Activated naive CD4-positive, alpha-beta T cell treated with anti-CD3 and anti-CD28 coated beads, Interleukin-2, amount 50 U/mL, for 24 hours (primary cell): ENCODE measurements around the gene KRTAP10-9.
A peak's percentile ranks its signal among the peaks of the same experiment; 100 is the strongest.
"Not testable (repeated sequence)": the region's sequence is repeated elsewhere in the genome, so short reads cannot be mapped to it uniquely, and the experiment has no call there.

ENCODE experiments used
- H3K27ac Mint-ChIP-seq: one replicate; pipeline ENCODE4 v1.8.0; 2021; ENCODE audit warnings: mild to moderate bottlenecking, mixed read lengths
- H3K27me3 Mint-ChIP-seq: one replicate; pipeline ENCODE4 v1.8.0; 2021; ENCODE audit warnings: mixed read lengths
- H3K36me3 Mint-ChIP-seq: one replicate; pipeline ENCODE4 v1.8.0; 2021; ENCODE audit warnings: mixed read lengths
- H3K4me1 Mint-ChIP-seq: one replicate; pipeline ENCODE4 v1.8.0; 2021; ENCODE audit warnings: mixed read lengths
- H3K4me3 Mint-ChIP-seq: one replicate; pipeline ENCODE4 v1.8.0; 2021; ENCODE audit warnings: mild to moderate bottlenecking, mixed read lengths
- H3K9me3 Mint-ChIP-seq: one replicate; pipeline ENCODE4 v1.8.0; 2021; ENCODE audit warnings: mixed read lengths

Gene KRTAP10-9

GRCh38 chr21:44626673-44627143 is at the start of gene KRTAP10-9:
Gene KRTAP10-9 (plus strand): TSS chr21:44627093. CDS start chr21:44627172, 79 bp downstream.
- Mint-ChIP-seq H3K9me3 (peaks cover 42% of the 10 kb centered on the region), H3K4me1 (peaks cover 38% of the 10 kb centered on the region), H3K27me3 (no peaks in the 10 kb centered on the region), H3K27ac (peak within 1 kb of the TSS; percentile 59), H3K4me3 (no peak within 1 kb of the TSS), H3K36me3 (peaks cover 22% of the 10 kb centered on the region)

GRCh38 chr21:44578371-44579055 is 48.4 kb upstream of the KRTAP10-9 start:
- Mint-ChIP-seq H3K4me1 (peaks cover 29% of the 10 kb centered on the region), H3K27ac (no peak overlapping the region), H3K36me3 (peaks cover 5% of the 10 kb centered on the region), H3K4me3 (no peak overlapping the region), H3K27me3 (no peaks in the 10 kb centered on the region), H3K9me3 (peaks cover 11% of the 10 kb centered on the region)

GRCh38 chr21:44579056-44579832 is 47.6 kb upstream of the KRTAP10-9 start:
- peaks cover 36% of the 10 kb centered on the region for H3K4me1 Mint-ChIP-seq
- H3K9me3 Mint-ChIP-seq: peaks cover 11% of the 10 kb centered on the region
- no peaks in the 10 kb centered on the region for H3K27me3 Mint-ChIP-seq
- H3K36me3 Mint-ChIP-seq: peaks cover 5% of the 10 kb centered on the region
- no peak overlapping the region for H3K4me3 Mint-ChIP-seq
- H3K27ac Mint-ChIP-seq: no peak overlapping the region

GRCh38 chr21:44579833-44580144 is 47.1 kb upstream of the KRTAP10-9 start:
- peaks cover 40% of the 10 kb centered on the region for H3K4me1 Mint-ChIP-seq
- H3K36me3 Mint-ChIP-seq: peaks cover 5% of the 10 kb centered on the region
- H3K9me3 Mint-ChIP-seq: peaks cover 11% of the 10 kb centered on the region
- H3K4me3 Mint-ChIP-seq: no peak overlapping the region
- H3K27ac Mint-ChIP-seq: no peak overlapping the region
- no peaks in the 10 kb centered on the region for H3K27me3 Mint-ChIP-seq

- not testable (repeated sequence) for H3K4me3 Mint-ChIP-seq, H3K36me3 Mint-ChIP-seq, H3K27me3 Mint-ChIP-seq
- Mint-ChIP-seq H3K27ac (peak within 1 kb of the TSS; percentile 12), H3K9me3 (peaks cover 11% of the 10 kb centered on the region), H3K4me1 (peaks cover 42% of the 10 kb centered on the region)
Measured at GRCh38 chr21:44580231-44580821, 46.6 kb upstream of the KRTAP10-9 start, which contains the start of gene KRTAP10-5. Gene KRTAP10-5 (minus strand): TSS chr21:44580604. CDS start chr21:44580578, 26 bp downstream.

- no peaks in the 10 kb centered on the region for H3K27me3 Mint-ChIP-seq
- H3K9me3 Mint-ChIP-seq: peaks cover 11% of the 10 kb centered on the region
- H3K4me1 Mint-ChIP-seq: peaks cover 46% of the 10 kb centered on the region
- no peak overlapping the region for H3K27ac Mint-ChIP-seq
- H3K36me3 Mint-ChIP-seq: peaks cover 5% of the 10 kb centered on the region
- H3K4me3 Mint-ChIP-seq: no peak overlapping the region
Measured at GRCh38 chr21:44581158-44581557, 45.7 kb upstream of the KRTAP10-9 start.

GRCh38 chr21:44582055-44582454 is 44.8 kb upstream of the KRTAP10-9 start:
- Mint-ChIP-seq H3K36me3 (peaks cover 5% of the 10 kb centered on the region), H3K27me3 (no peaks in the 10 kb centered on the region), H3K9me3 (peaks cover 11% of the 10 kb centered on the region), H3K4me1 (peaks cover 46% of the 10 kb centered on the region), H3K27ac (no peak overlapping the region), H3K4me3 (no peak overlapping the region)

GRCh38 chr21:44583089-44583799 is 43.6 kb upstream of the KRTAP10-9 start:
- no peak overlapping the region for H3K4me3 Mint-ChIP-seq
- peaks cover 11% of the 10 kb centered on the region for H3K9me3 Mint-ChIP-seq
- H3K27me3 Mint-ChIP-seq: no peaks in the 10 kb centered on the region
- H3K4me1 Mint-ChIP-seq: peaks cover 46% of the 10 kb centered on the region
- H3K36me3 Mint-ChIP-seq: peaks cover 3% of the 10 kb centered on the region
- H3K27ac Mint-ChIP-seq: no peak overlapping the region

GRCh38 chr21:44583800-44584147 is 43.1 kb upstream of the KRTAP10-9 start:
- Mint-ChIP-seq H3K9me3 (peaks cover 11% of the 10 kb centered on the region), H3K4me1 (peaks cover 46% of the 10 kb centered on the region), H3K27ac (no peak overlapping the region), H3K27me3 (no peaks in the 10 kb centered on the region), H3K36me3 (peaks cover 3% of the 10 kb centered on the region), H3K4me3 (no peak overlapping the region)

GRCh38 chr21:44585892-44586291 is 41.0 kb upstream of the KRTAP10-9 start:
- Mint-ChIP-seq H3K9me3 (peaks cover 9% of the 10 kb centered on the region), H3K4me3 (no peak overlapping the region), H3K27me3 (no peaks in the 10 kb centered on the region), H3K27ac (no peak overlapping the region), H3K36me3 (peaks cover 3% of the 10 kb centered on the region), H3K4me1 (peaks cover 41% of the 10 kb centered on the region)

- H3K4me1 Mint-ChIP-seq: peaks cover 11% of the 10 kb centered on the region
- H3K27ac Mint-ChIP-seq: no peak overlapping the region
Measured at GRCh38 chr21:44589094-44589493, 37.8 kb upstream of the KRTAP10-9 start.

GRCh38 chr21:44589586-44590305 is 37.1 kb upstream of the KRTAP10-9 start:
- no peaks in the 10 kb centered on the region for H3K9me3 Mint-ChIP-seq
- no peaks in the 10 kb centered on the region for H3K36me3 Mint-ChIP-seq
- H3K4me3 Mint-ChIP-seq: no peak overlapping the region
- H3K27me3 Mint-ChIP-seq: no peaks in the 10 kb centered on the region
- H3K4me1 Mint-ChIP-seq: peaks cover 6% of the 10 kb centered on the region
- H3K27ac Mint-ChIP-seq: no peak overlapping the region

More at GRCh38 chr21:44589094-44589493, 37.8 kb upstream of the KRTAP10-9 start:
- Mint-ChIP-seq H3K4me3 (no peak overlapping the region), H3K36me3 (no peaks in the 10 kb centered on the region), H3K27me3 (no peaks in the 10 kb centered on the region), H3K9me3 (no peaks in the 10 kb centered on the region)

GRCh38 chr21:44590311-44590721 is 36.6 kb upstream of the KRTAP10-9 start:
- Mint-ChIP-seq H3K9me3 (no peaks in the 10 kb centered on the region), H3K27me3 (no peaks in the 10 kb centered on the region), H3K27ac (no peak overlapping the region), H3K4me1 (peaks cover 7% of the 10 kb centered on the region), H3K36me3 (no peaks in the 10 kb centered on the region), H3K4me3 (no peak overlapping the region)

GRCh38 chr21:44590897-44591800 is 35.7 kb upstream of the KRTAP10-9 start:
- H3K9me3 Mint-ChIP-seq, H3K27me3 Mint-ChIP-seq: not testable (repeated sequence)

More at GRCh38 chr21:44590897-44591800, 35.7 kb upstream of the KRTAP10-9 start:
- not testable (repeated sequence) for H3K27ac Mint-ChIP-seq, H3K36me3 Mint-ChIP-seq, H3K4me3 Mint-ChIP-seq, H3K4me1 Mint-ChIP-seq
